Astrocyte (in vitro differentiated cells and primary cell): ENCODE results near the gene EPPIN. TPM values are rescaled to one million over a fixed set of nuclear protein-coding genes. Genes with fewer than 3 reads are reported as not detected.

ENCODE experiments used
- DNase-seq: peaks from one replicate; pipeline ENCODE4 v3.0.0-alpha.2; 2010; ENCODE audit warnings: low read depth
- FAIRE-seq: peaks from 2 replicates; lab custom pipeline; 2011; peaks lifted over from hg19 to GRCh38; lab: Jason Lieb, UNC
- H2AFZ ChIP-seq: 2 replicates; pipeline ENCODE4 v1.6.0; 2012; ENCODE audit warnings: low read depth, low read length, inconsistent platforms
- H3K27ac ChIP-seq: 2 replicates; pipeline ENCODE4 v1.5.1; 2011; ENCODE audit warnings: low read depth, low read length, inconsistent platforms
- H3K27me3 ChIP-seq: 2 replicates; pipeline ENCODE4 v1.6.0; 2011; ENCODE audit warnings: low read length, inconsistent platforms; ENCODE audit not compliant: insufficient read depth
- H3K36me3 ChIP-seq: 2 replicates; pipeline ENCODE4 v1.5.1; 2011; ENCODE audit warnings: low read length, inconsistent platforms; ENCODE audit not compliant: insufficient read depth
- H3K4me1 ChIP-seq: 2 replicates; pipeline ENCODE4 v1.5.1; 2011; ENCODE audit warnings: low read length, inconsistent platforms; ENCODE audit not compliant: insufficient read depth
- H3K4me2 ChIP-seq: 2 replicates; pipeline ENCODE4 v1.6.0; 2012; ENCODE audit warnings: low read length, inconsistent platforms
- H3K4me3 ChIP-seq: 2 replicates; pipeline ENCODE4 v1.5.1; 2011; ENCODE audit warnings: low read depth, mild to moderate bottlenecking, low read length, inconsistent platforms; ENCODE audit not compliant: insufficient read depth
- H3K79me2 ChIP-seq: 2 replicates; pipeline ENCODE4 v1.6.0; 2012; ENCODE audit warnings: mild to moderate bottlenecking, low read length, inconsistent platforms; ENCODE audit not compliant: insufficient read depth
- H3K9ac ChIP-seq: 2 replicates; pipeline ENCODE4 v1.6.0; 2012; ENCODE audit warnings: mild to moderate bottlenecking, low read length, inconsistent platforms
- H3K9me3 ChIP-seq: 2 replicates; pipeline ENCODE4 v1.5.1; 2012; ENCODE audit warnings: low read depth, mild to moderate bottlenecking, low read length, inconsistent platforms; ENCODE audit not compliant: insufficient read depth
- H4K20me1 ChIP-seq: 2 replicates; pipeline ENCODE4 v1.6.0; 2012; ENCODE audit warnings: low read length, inconsistent platforms; ENCODE audit not compliant: insufficient read depth
- H3K27ac Mint-ChIP-seq: one replicate; pipeline ENCODE4 v1.8.0; 2021; ENCODE audit warnings: mild to moderate bottlenecking, mixed read lengths; ENCODE audit not compliant: unreplicated experiment
- H3K27me3 Mint-ChIP-seq: one replicate; pipeline ENCODE4 v1.8.0; 2021; ENCODE audit warnings: low read depth, mixed read lengths; ENCODE audit not compliant: unreplicated experiment
- H3K36me3 Mint-ChIP-seq: one replicate; pipeline ENCODE4 v1.8.0; 2021; ENCODE audit warnings: low read depth, mixed read lengths; ENCODE audit not compliant: unreplicated experiment
- H3K4me1 Mint-ChIP-seq: one replicate; pipeline ENCODE4 v1.8.0; 2021; ENCODE audit warnings: low read depth, mixed read lengths; ENCODE audit not compliant: unreplicated experiment
- H3K4me3 Mint-ChIP-seq: one replicate; pipeline ENCODE4 v1.8.0; 2021; ENCODE audit warnings: mild to moderate bottlenecking, moderate library complexity, mixed read lengths; ENCODE audit not compliant: unreplicated experiment
- H3K9me3 Mint-ChIP-seq: one replicate; pipeline ENCODE4 v1.8.0; 2021; ENCODE audit warnings: mild to moderate bottlenecking, mixed read lengths; ENCODE audit not compliant: unreplicated experiment
- CTCF ChIP-seq: IDR thresholded peaks from 2 replicates; pipeline ENCODE4 v1.5.1; 2011; ENCODE audit warnings: low read depth, mild to moderate bottlenecking, inconsistent platforms, low read length, moderate library complexity; ENCODE audit not compliant: insufficient read depth
- EZH2 ChIP-seq: IDR thresholded peaks from 2 replicates; pipeline ENCODE4 v1.6.1; 2012; ENCODE audit warnings: mild to moderate bottlenecking, low read length, inconsistent platforms; ENCODE audit not compliant: insufficient read depth
- total RNA-seq: library from RNA; stranded (reverse); gene quantifications from 2 replicates; pipeline ENCODE4 v1.2.1, GENCODE V29; 2021

EPPIN gene
- total RNA-seq, 1 donor from 2014 or later, result not detected

- H3K4me3 Mint-ChIP-seq, result no peak overlapping the region
- Histone ChIP-seq H3K9ac (no peak overlapping the region), H3K27me3 (peaks cover 2% of the 10 kb centered on the region), H3K27ac (no peak overlapping the region), H3K36me3 (no peaks in the 10 kb centered on the region), H3K9me3 (no peaks in the 10 kb centered on the region), H3K4me2 (no peak overlapping the region), H2AFZ (no peak overlapping the region), H3K4me1 (no peaks in the 10 kb centered on the region), H4K20me1 (no peaks in the 10 kb centered on the region), H3K4me3 (no peak overlapping the region), H3K79me2 (no peaks in the 10 kb centered on the region)
- peaks cover 8% of the 10 kb centered on the region for H3K27me3 Mint-ChIP-seq
- TF ChIP-seq EZH2 (no peak), CTCF (no peak)
- H3K27ac Mint-ChIP-seq, result no peak overlapping the region
- no peaks in the 10 kb centered on the region for H3K4me1 Mint-ChIP-seq
- H3K9me3 Mint-ChIP-seq, result peaks cover 3% of the 10 kb centered on the region
- DNase-seq (no peak), FAIRE-seq (no peak)
- no peaks in the 10 kb centered on the region for H3K36me3 Mint-ChIP-seq
Measured at GRCh38 chr20:45550765-45551164, 3.6 kb upstream of the EPPIN start.

GRCh38 chr20:45548410-45548809 is 1.2 kb upstream of the EPPIN start:
- peaks cover 17% of the 10 kb centered on the region for H3K27me3 Mint-ChIP-seq
- H3K4me3 Mint-ChIP-seq, result no peak overlapping the region
- Histone ChIP-seq H3K27me3 (peaks cover 5% of the 10 kb centered on the region), H3K9me3 (no peaks in the 10 kb centered on the region), H3K4me2 (no peak overlapping the region), H3K9ac (no peak overlapping the region), H3K79me2 (no peaks in the 10 kb centered on the region), H3K4me1 (no peaks in the 10 kb centered on the region), H4K20me1 (no peaks in the 10 kb centered on the region), H3K36me3 (no peaks in the 10 kb centered on the region), H3K27ac (no peak overlapping the region), H2AFZ (no peak overlapping the region), H3K4me3 (no peak overlapping the region)
- DNase-seq (no peak), FAIRE-seq (no peak)
- no peaks in the 10 kb centered on the region for H3K36me3 Mint-ChIP-seq
- TF ChIP-seq CTCF, result no peak
- no peak for TF ChIP-seq EZH2
- no peak overlapping the region for H3K27ac Mint-ChIP-seq
- H3K9me3 Mint-ChIP-seq, result peaks cover 3% of the 10 kb centered on the region
- H3K4me1 Mint-ChIP-seq, result no peaks in the 10 kb centered on the region

- TF ChIP-seq CTCF (peak; percentile 43), EZH2 (no peak)
- H3K9ac ChIP-seq, result no peak overlapping the region
- DNase-seq, result peak; percentile 2
- no peak overlapping the region for H3K4me2 ChIP-seq
- H3K36me3 Mint-ChIP-seq, result no peaks in the 10 kb centered on the region
- no peak overlapping the region for H3K4me3 ChIP-seq
- no peaks in the 10 kb centered on the region for H4K20me1 ChIP-seq
- no peak overlapping the region for H2AFZ ChIP-seq
- H3K9me3 Mint-ChIP-seq, result peaks cover 5% of the 10 kb centered on the region
- no peaks in the 10 kb centered on the region for H3K79me2 ChIP-seq
- H3K27me3 ChIP-seq, result peaks cover 9% of the 10 kb centered on the region
- no peak for FAIRE-seq
- no peaks in the 10 kb centered on the region for H3K9me3 ChIP-seq
- H3K4me1 ChIP-seq, result no peaks in the 10 kb centered on the region
- H3K4me1 Mint-ChIP-seq, result no peaks in the 10 kb centered on the region
- peaks cover 17% of the 10 kb centered on the region for H3K27me3 Mint-ChIP-seq
- H3K4me3 Mint-ChIP-seq, result no peak overlapping the region
- no peaks in the 10 kb centered on the region for H3K36me3 ChIP-seq
- H3K27ac ChIP-seq, result no peak overlapping the region
- H3K27ac Mint-ChIP-seq, result no peak overlapping the region
Measured at GRCh38 chr20:45545754-45546453, 1.3 kb downstream of the EPPIN start.
